Measurements from ENCODE around the gene PLCG2.

DNA sequence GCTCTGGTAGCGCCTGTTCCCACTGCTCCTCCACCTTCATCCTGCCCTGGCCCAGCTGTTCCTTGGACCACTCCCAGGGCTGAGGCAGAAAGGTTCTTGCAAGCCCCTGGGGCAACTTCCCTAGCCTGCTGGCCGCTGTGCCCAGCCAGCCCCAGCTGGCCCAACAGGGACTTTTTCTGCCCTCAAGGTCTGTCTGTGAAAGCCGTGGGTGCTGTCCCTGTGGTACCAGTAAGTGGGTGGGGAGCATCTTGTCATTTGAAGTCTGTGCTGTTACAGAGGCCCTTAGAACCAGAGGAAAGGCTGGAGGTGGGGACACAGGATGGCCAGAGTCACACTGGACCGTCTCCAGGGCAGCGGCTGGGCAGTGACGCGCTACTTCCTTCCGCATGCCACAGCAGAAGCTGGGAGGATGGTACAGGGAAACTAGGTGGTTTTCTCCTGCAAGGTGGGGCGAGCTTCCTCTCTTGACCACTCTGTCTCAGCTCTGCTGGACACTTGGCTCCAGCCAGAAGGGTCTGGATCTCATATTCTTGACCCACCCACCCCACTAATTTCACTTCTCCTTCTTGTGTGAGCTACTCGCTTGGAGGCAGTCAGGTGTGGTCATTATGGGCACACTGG is 87.8 kb downstream of the PLCG2 start:
- TF ChIP-seq, protein P1, sequence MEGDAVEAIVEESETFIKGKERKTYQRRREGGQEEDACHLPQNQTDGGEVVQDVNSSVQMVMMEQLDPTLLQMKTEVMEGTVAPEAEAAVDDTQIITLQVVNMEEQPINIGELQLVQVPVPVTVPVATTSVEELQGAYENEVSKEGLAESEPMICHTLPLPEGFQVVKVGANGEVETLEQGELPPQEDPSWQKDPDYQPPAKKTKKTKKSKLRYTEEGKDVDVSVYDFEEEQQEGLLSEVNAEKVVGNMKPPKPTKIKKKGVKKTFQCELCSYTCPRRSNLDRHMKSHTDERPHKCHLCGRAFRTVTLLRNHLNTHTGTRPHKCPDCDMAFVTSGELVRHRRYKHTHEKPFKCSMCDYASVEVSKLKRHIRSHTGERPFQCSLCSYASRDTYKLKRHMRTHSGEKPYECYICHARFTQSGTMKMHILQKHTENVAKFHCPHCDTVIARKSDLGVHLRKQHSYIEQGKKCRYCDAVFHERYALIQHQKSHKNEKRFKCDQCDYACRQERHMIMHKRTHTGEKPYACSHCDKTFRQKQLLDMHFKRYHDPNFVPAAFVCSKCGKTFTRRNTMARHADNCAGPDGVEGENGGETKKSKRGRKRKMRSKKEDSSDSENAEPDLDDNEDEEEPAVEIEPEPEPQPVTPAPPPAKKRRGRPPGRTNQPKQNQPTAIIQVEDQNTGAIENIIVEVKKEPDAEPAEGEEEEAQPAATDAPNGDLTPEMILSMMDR (IDR thresholded peaks at IDR 0.05; ENCODE audit: low read depth, low read length) = no peak
- no peak for TF ChIP-seq EZH2phosphoT487 (IDR thresholded peaks at IDR 0.05; ENCODE audit: low read depth)

All from OCI-LY3 (cell line).